ENCODE results near the gene GPX7.

- no peak for TF ChIP-seq CTCF (conservative IDR thresholded peaks at IDR 0.05)
- no peak for TF ChIP-seq ZFX (IDR thresholded peaks at IDR 0.05)
Measured at GRCh38 chr1:52569449-52570210, 32.5 kb upstream of the GPX7 start.
